ENCODE measurements around the gene SPRED3. TPM values are rescaled to one million over a fixed set of nuclear protein-coding genes. Genes with fewer than 3 reads are reported as not detected.

The SPRED3 gene
- total RNA-seq, 1 donor from 2014 or later = 0.62 TPM

DNA sequence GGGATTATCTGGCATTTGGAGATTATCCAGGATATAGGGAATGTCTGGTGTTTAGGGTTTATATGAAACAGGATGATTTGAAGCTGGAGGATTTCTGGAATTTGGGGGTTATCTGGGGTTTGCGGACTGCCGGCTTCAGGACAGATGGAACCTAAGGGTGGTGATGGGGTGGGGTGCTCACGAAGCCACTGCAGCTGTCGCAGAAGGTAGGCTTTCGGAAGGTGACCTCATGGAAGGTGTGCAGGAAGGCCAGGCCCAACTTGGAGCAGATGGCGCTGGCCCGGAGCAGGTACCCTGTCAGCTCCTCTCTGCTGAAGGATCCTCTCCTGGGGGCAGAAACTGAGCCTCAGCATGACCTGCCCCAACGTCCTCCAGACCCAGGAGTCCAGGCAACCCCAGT is 24.0 kb downstream of the SPRED3 start:
- ATAC-seq (no peak), DNase-seq (no peak)
- Histone ChIP-seq H3K27ac (no peak overlapping the region), H3K36me3 (peaks cover 10% of the 10 kb centered on the region), H3K9me3 (no peaks in the 10 kb centered on the region), H3K4me1 (peaks cover 2% of the 10 kb centered on the region), H3K27me3 (ENCODE audit: low read depth) (no peaks in the 10 kb centered on the region), H3K4me3 (no peak overlapping the region)
- intact Hi-C loops (cut with DNase I) = no loop called here
- no peak for TF ChIP-seq CTCF (IDR thresholded peaks at IDR 0.05)

- no peak for TF ChIP-seq CTCF (IDR thresholded peaks at IDR 0.05)
- DNase-seq (no peak), ATAC-seq (no peak)
- Histone ChIP-seq H3K36me3 (peaks cover 7% of the 10 kb centered on the region), H3K9me3 (no peaks in the 10 kb centered on the region), H3K27ac (no peak overlapping the region), H3K4me1 (peaks cover 7% of the 10 kb centered on the region), H3K27me3 (ENCODE audit: low read depth) (no peaks in the 10 kb centered on the region), H3K4me3 (no peak overlapping the region)
- intact Hi-C loops (cut with DNase I) = no loop called here
These were observed 24.5 kb downstream of the SPRED3 start for GRCh38 chr19:38412961-38413360.

DNA sequence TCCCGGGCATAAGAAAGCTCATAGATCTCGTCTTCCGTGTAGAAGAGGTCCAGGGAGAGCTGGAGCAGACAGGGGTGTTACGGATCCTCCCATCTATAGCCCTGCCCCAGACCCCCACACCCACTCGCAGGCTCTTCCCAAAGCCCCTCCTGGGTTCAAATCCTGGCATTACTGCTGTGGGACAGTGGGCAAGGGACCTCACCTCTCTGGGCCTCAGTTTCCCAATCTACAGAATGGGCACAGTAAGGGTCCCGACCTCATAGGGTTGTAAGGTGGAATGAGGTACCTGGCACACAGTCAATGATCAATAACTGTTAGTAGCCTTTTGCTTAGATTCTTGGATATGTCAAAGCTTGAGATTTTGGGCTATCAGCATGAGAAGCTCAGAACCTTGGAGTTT is 24.9 kb downstream of the SPRED3 start:
- peaks cover 3% of the 10 kb centered on the region for H3K36me3 ChIP-seq
- TF ChIP-seq CTCF (IDR thresholded peaks at IDR 0.05) = no peak
- intact Hi-C loops (cut with DNase I) = no loop called here

GRCh38 chr19:38417146-38417543 is 28.6 kb downstream of the SPRED3 start:
- intact Hi-C loops (cut with DNase I) = no loop called here
- H3K4me3 ChIP-seq = no peak overlapping the region
- no peaks in the 10 kb centered on the region for H3K27me3 ChIP-seq (ENCODE audit: low read depth)
- H3K27ac ChIP-seq = peak overlapping the region; percentile 44
- ATAC-seq = no peak
- peaks cover 12% of the 10 kb centered on the region for H3K4me1 ChIP-seq
- DNase-seq = no peak
- H3K36me3 ChIP-seq = no peaks in the 10 kb centered on the region
- TF ChIP-seq CTCF (IDR thresholded peaks at IDR 0.05) = no peak
- no peaks in the 10 kb centered on the region for H3K9me3 ChIP-seq

More for the DNA sequence above, 24.9 kb downstream of the SPRED3 start:
- Histone ChIP-seq H3K27me3 (ENCODE audit: low read depth) (no peaks in the 10 kb centered on the region), H3K27ac (no peak overlapping the region), H3K4me1 (peaks cover 12% of the 10 kb centered on the region), H3K4me3 (no peak overlapping the region), H3K9me3 (no peaks in the 10 kb centered on the region)
- ATAC-seq = no peak
- no peak for DNase-seq

GRCh38 chr19:38417544-38418506 is 29.3 kb downstream of the SPRED3 start:
- H3K27ac ChIP-seq = peak overlapping the region; percentile 44
- peaks cover 12% of the 10 kb centered on the region for H3K4me1 ChIP-seq
- no peak for TF ChIP-seq CTCF (IDR thresholded peaks at IDR 0.05)
- peak; percentile 88 for DNase-seq
- peaks cover under 1% of the 10 kb centered on the region for H3K27me3 ChIP-seq (ENCODE audit: low read depth)
- peak; percentile 90 to 93 for ATAC-seq
- H3K36me3 ChIP-seq = no peaks in the 10 kb centered on the region
- H3K4me3 ChIP-seq = peak overlapping the region; percentile 48
- intact Hi-C loops (cut with DNase I) = no loop called here
- H3K9me3 ChIP-seq = no peaks in the 10 kb centered on the region
